Kidney capillary endothelial cell (primary cell): ENCODE results near the gene GABBR2.

Source experiments
- DNase-seq: peaks from one replicate; pipeline ENCODE4 v3.0.0-alpha.2; 2018; ENCODE audit warnings: low spot score

Gene GABBR2

GRCh38 chr9:98432134-98432533 lies 276.6 kb downstream of the GABBR2 start:
- DNase-seq: no peak

- DNase-seq: no peak
Measured at GRCh38 chr9:98430535-98431292, 278.0 kb downstream of the GABBR2 start.

- no peak for DNase-seq
Measured at GRCh38 chr9:98429613-98430012, 279.1 kb downstream of the GABBR2 start.

DNA sequence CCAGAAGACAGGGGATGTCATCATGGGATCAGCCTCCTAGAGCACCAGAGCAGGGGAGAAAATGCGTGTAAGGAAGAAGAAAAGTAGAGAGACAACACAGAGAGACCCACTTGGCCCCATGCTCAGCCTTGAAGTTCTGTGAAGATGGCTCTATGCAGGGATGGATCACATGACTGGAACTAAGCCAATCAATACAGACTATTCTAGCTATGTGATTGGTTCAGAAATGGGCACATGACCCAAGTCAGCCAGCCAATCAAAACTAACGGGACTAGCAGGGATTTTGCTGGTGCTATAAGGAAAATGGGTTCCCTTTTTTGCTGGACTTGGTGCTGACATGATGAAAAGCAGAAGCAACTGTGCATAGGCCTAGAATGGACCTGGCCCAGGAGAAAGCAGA lies 280.3 kb downstream of the GABBR2 start:
- DNase-seq: no peak

GRCh38 chr9:98427491-98427890 lies 281.2 kb downstream of the GABBR2 start:
- DNase-seq: no peak

DNA sequence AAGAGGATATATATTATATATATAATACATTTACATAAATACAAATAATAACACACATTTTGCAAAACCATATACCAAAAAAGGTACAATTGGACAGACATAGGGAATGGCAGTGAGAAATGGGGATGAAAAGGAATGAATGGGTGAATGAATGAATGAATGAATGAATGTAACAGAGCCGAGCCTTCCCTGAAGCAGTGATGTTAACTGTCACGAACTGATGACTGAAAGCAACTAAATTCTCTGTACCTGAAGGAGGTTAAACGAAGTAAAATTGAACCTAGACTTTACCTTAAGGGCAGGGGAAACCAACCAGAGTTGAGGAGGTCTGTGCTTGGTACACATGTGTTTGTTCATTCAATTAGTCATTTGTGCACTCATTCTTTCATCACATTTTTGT lies 283.7 kb downstream of the GABBR2 start:
- DNase-seq: no peak

DNA sequence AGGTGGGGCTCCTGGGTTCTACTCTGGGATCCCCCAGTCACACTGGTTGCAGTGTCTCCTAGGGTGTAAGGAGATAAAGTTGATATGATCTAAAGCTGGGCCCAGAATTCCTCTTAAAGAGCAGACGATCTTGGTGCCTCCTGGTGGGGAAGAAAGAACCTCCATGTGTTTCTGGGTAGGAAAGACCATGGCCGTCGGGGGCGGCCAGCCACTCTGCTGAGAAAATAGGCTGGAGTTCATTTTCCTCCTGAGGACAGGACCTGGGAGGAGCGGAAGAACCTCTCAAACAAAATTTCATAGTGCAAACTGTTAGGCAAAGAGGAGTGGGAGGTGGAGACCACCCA lies 289.5 kb downstream of the GABBR2 start:
- DNase-seq: no peak

GRCh38 chr9:98418578-98419259 lies 290.0 kb downstream of the GABBR2 start:
- DNase-seq: no peak

- DNase-seq: no peak
Measured at GRCh38 chr9:98416294-98417248, 292.2 kb downstream of the GABBR2 start.

DNA sequence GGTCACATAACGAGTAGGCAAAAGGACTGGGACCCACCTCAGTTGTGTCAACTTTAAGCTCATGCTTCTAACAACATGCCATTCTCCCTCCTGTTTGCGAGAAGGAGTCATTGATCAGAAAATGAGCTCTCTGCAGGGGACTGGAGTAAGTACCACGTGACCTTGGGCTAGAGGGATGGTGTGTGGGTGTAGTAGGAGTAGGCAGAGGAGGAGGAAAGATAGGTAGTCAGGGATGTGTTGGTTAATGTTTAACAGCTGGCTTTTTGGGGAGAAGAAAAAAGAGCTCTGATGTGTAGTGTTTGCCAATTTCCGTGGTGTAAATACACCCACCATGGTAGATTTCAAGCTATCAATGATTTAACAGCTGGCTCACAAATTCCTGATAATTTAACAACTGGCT lies 293.0 kb downstream of the GABBR2 start:
- DNase-seq: no peak

- DNase-seq: no peak
Measured at GRCh38 chr9:98413084-98413483, 295.7 kb downstream of the GABBR2 start.

GRCh38 chr9:98412101-98412842 lies 296.5 kb downstream of the GABBR2 start:
- no peak for DNase-seq

DNA sequence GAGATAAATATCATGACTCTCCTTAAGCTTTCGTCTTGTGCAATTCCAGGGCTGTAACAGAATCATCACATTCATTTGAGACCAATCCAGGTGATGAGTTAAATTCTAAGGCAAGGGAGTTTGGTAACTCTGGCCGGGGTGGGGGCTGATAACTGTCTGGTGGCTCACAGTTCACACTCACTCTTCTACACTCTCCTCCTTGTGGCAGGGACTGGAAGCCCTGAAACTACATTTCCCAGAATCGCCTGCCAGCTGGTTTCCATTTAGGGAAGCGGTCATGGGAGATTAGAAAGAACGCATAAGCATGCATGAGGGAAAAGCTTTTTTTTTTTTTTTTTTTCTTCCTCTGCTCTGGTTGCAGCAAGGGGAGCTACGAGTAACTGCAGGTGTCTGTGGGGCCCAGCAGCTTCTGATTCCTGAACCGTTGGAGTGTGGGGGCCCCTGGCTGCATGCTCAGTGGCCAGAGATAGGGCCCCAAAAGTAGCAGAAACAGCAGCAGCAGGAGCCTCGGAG lies 298.5 kb downstream of the GABBR2 start:
- DNase-seq: peak; percentile 1

GRCh38 chr9:98409719-98410118 lies 299.0 kb downstream of the GABBR2 start:
- peak; percentile 3 for DNase-seq

DNA sequence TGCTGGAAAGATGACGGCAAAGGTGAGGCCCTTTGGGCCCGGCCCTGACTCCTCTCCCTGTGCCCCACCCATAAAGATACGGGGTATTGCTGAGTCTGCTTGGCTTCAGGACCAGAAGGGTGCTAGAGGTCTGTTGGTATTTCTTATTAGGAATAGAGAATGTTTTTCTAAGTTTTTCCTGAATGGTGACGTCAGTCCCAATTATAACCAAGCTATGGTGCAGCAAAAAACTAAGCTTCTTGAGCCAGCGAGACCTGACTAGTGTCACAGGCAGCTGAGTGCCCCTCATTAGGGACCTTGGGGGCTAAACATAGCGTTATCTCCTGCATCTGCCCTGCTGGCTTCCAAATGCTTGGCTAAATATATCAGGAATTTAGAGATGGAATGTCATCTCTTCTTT lies 302.3 kb downstream of the GABBR2 start:
- DNase-seq: no peak

GRCh38 chr9:98404237-98404636 lies 304.5 kb downstream of the GABBR2 start:
- no peak for DNase-seq

- DNase-seq: no peak
Measured at GRCh38 chr9:98403715-98404114, 305.0 kb downstream of the GABBR2 start.

DNA sequence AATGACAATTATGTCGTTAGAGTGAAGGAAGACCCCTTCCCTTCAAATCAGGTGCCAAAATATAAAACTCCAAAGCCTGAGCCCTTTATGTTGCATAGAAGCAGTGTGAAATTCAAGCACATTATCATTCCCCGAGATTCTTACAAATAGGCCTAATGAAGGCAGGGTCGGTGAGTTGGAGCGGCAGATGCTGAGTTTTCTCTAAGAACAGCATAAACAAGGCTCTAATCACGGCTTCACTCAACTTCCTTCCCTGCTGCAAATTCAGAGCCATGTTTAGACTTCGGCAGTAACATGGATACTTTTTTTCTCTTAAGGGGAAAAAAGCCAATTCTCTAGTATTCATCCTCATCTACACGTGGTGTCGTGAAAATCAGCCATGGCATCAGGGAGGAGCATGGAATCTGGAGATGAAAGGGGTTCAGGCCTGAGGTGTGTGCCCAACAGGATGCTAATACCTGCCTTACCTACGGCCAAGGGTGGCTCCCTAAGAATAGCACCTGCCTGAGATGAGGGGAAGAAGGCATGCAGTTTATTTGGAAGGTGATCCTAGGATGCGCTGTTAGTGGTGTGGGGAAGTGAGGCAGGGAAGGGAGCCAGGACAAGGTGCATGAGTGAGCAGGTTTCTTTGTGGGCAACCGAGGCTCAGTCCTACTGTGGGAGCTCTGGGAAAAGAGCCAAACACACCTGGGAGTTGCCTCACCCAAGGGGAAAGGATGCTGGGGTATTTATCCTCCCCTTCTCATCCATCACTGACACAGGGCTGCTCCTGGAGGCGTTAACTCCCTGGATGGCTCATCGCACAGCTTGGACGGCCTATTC lies 306.5 kb downstream of the GABBR2 start:
- DNase-seq: no peak

- DNase-seq: no peak
Measured at GRCh38 chr9:98401140-98402018, 307.4 kb downstream of the GABBR2 start.
